Nephron progenitor cell (in vitro differentiated cells): ENCODE data around the gene ANKRD17.

Source experiments
- DNase-seq: peaks from one replicate; pipeline ENCODE4 v3.0.0; 2021
- H3K27ac Mint-ChIP-seq: 2 replicates; pipeline ENCODE4 v1.8.0; 2021; ENCODE audit warnings: mild to moderate bottlenecking, moderate library complexity, mixed read lengths
- H3K27me3 Mint-ChIP-seq: 2 replicates; pipeline ENCODE4 v1.8.0; 2021; ENCODE audit warnings: mild to moderate bottlenecking, low read depth, mixed read lengths; ENCODE audit not compliant: poor library complexity
- H3K36me3 Mint-ChIP-seq: 2 replicates; pipeline ENCODE4 v1.8.0; 2021; ENCODE audit warnings: low read depth, mixed read lengths
- H3K4me1 Mint-ChIP-seq: 2 replicates; pipeline ENCODE4 v1.8.0; 2021; ENCODE audit warnings: mixed read lengths
- H3K4me3 Mint-ChIP-seq: 2 replicates; pipeline ENCODE4 v1.8.0; 2021; ENCODE audit warnings: mild to moderate bottlenecking, moderate library complexity, mixed read lengths
- H3K9me3 Mint-ChIP-seq: 2 replicates; pipeline ENCODE4 v1.8.0; 2021; ENCODE audit warnings: mild to moderate bottlenecking, moderate library complexity, mixed read lengths
- TF ChIP-seq, protein P1 (sequence below): fragments of 200-600 bp; sonication (generic); IDR thresholded peaks from 2 replicates; pipeline ENCODE4 v1.5.0; 2021; ENCODE audit warnings: antibody characterized with exemption

The ANKRD17 gene

GRCh38 chr4:73098713-73099112, 159.9 kb downstream of the ANKRD17 start:
- no peak overlapping the region for H3K4me3 Mint-ChIP-seq
- TF ChIP-seq, protein P1, sequence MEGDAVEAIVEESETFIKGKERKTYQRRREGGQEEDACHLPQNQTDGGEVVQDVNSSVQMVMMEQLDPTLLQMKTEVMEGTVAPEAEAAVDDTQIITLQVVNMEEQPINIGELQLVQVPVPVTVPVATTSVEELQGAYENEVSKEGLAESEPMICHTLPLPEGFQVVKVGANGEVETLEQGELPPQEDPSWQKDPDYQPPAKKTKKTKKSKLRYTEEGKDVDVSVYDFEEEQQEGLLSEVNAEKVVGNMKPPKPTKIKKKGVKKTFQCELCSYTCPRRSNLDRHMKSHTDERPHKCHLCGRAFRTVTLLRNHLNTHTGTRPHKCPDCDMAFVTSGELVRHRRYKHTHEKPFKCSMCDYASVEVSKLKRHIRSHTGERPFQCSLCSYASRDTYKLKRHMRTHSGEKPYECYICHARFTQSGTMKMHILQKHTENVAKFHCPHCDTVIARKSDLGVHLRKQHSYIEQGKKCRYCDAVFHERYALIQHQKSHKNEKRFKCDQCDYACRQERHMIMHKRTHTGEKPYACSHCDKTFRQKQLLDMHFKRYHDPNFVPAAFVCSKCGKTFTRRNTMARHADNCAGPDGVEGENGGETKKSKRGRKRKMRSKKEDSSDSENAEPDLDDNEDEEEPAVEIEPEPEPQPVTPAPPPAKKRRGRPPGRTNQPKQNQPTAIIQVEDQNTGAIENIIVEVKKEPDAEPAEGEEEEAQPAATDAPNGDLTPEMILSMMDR = no peak
- H3K36me3 Mint-ChIP-seq = peaks cover 57% of the 10 kb centered on the region
- H3K9me3 Mint-ChIP-seq = no peaks in the 10 kb centered on the region
- no peak for DNase-seq
- H3K4me1 Mint-ChIP-seq = no peaks in the 10 kb centered on the region
- peaks cover 3% of the 10 kb centered on the region for H3K27me3 Mint-ChIP-seq
- peak overlapping the region; percentile 74 for H3K27ac Mint-ChIP-seq

DNA sequence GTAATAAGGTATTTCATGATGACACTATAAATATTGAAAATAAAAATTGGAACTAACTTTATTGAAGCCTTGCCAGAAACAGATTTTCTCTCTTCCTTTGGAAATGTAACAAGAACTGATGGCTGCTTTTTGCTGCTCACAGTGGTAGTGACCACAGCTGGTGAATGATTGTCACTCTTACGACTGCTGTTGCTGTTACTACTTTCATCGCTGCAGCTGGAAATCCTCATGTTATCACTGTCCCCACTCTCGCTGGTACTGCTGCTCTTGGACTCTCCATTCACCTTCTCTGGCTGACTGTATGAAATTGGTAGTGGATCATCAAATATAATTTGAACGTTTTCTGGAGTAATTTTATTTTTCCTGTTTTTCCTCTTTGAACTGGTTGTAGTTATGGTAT, 160.6 kb downstream of the ANKRD17 start:
- no peak overlapping the region for H3K4me3 Mint-ChIP-seq
- TF ChIP-seq, protein P1 = no peak
- H3K36me3 Mint-ChIP-seq = peaks cover 57% of the 10 kb centered on the region
- peaks cover 3% of the 10 kb centered on the region for H3K27me3 Mint-ChIP-seq
- no peaks in the 10 kb centered on the region for H3K9me3 Mint-ChIP-seq
- H3K27ac Mint-ChIP-seq = no peak overlapping the region
- H3K4me1 Mint-ChIP-seq = no peaks in the 10 kb centered on the region
- no peak for DNase-seq

GRCh38 chr4:73092868-73093267, 165.7 kb downstream of the ANKRD17 start:
- Mint-ChIP-seq H3K9me3 (no peaks in the 10 kb centered on the region), H3K4me3 (no peak overlapping the region), H3K27me3 (no peaks in the 10 kb centered on the region), H3K27ac (no peak overlapping the region), H3K36me3 (peaks cover 44% of the 10 kb centered on the region), H3K4me1 (peaks cover 6% of the 10 kb centered on the region)
- DNase-seq = no peak
- TF ChIP-seq, protein P1 = no peak

DNA sequence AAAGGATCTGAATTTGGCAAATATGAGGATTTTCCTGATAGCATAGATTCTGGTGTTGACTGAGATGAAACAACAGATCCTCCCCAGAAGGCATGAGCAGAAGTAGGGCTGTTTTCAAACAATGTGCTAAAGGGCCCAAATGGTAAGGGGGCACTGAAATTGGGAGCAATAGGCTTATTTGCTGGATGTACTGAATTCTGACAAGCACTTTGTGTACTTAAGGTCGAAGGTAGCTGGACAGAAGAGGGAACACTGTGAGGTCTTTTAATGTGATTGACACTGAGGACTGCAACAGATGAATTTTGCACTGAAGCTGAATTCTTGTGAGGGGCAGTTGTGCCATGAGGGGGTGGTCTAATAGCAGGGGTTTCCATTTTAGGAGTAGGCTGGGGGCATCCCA, 167.9 kb downstream of the ANKRD17 start:
- Mint-ChIP-seq H3K27ac (peak overlapping the region; percentile 56), H3K4me1 (peaks cover 6% of the 10 kb centered on the region), H3K27me3 (no peaks in the 10 kb centered on the region), H3K36me3 (peaks cover 37% of the 10 kb centered on the region), H3K4me3 (no peak overlapping the region), H3K9me3 (no peaks in the 10 kb centered on the region)
- TF ChIP-seq, protein P1 = no peak
- DNase-seq = no peak

DNA sequence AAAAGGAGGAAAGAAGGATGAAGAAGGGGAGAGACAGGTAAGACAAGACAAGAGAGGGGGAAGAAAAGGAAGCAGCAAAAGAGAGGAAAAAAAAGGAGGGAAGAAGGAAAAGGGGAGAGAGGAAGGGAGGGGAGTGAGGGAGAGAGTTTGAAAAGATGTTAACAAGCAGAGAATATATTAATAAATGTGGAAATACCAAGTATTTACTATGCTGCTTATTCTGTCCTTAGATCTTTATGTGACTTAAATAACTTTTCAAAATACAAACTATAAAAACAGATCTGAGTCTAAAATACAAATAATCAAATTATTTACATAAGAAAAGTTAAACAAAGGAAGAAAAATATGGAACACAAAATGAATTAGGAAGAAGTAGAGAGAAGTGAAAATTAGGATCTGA, 170.7 kb downstream of the ANKRD17 start:
- Mint-ChIP-seq H3K36me3 (peaks cover 49% of the 10 kb centered on the region), H3K4me1 (peaks cover 6% of the 10 kb centered on the region), H3K27me3 (no peaks in the 10 kb centered on the region), H3K4me3 (no peak overlapping the region), H3K9me3 (no peaks in the 10 kb centered on the region), H3K27ac (no peak overlapping the region)
- no peak for DNase-seq
- TF ChIP-seq, protein P1 = no peak

DNA sequence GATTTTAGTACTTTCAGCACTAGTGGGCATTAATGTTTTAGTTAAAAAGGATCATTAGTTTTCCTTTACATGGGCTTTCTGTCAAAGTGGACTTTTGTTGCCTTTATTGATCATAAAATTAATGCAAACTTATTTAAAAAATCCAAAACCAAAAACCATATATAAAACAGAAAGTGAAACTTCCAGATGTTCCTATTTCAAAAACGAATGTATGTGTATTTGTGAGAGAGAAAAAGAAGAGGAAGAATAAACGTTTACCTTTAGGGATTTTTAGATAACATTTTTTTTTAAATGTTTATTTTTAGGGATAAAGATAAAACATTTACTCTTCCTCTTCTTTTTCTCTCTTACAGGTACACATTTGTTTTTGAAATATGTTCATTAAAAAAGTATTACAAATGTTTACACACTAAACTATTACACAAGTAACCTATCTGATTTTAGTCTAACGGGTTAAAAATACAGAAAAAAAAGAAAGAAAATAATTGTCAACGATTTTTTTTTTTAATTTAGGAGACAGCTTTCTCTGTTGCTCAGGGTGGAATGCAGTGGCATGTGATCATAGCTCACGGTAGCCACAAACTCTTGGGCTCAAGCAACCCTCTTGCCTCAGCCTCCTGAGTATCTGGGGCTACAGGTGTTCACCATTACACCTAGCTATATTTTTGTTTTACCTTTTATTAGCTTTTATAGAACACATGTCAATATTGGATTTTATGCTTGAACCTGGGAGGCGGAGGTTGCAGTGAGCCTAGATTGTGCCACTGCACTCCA, 172.3 kb downstream of the ANKRD17 start:
- Mint-ChIP-seq H3K9me3 (no peaks in the 10 kb centered on the region), H3K27ac (no peak overlapping the region), H3K4me3 (no peak overlapping the region), H3K27me3 (peaks cover 2% of the 10 kb centered on the region), H3K4me1 (peaks cover 3% of the 10 kb centered on the region), H3K36me3 (peaks cover 52% of the 10 kb centered on the region)
- DNase-seq = no peak
- TF ChIP-seq, protein P1 = no peak
